MM.1S (cell line): ENCODE results near the gene OR2A14.

Experiments
- EZH2 ChIP-seq: fragments of 300-600 bp; sonication (generic); optimal IDR thresholded peaks from 2 replicates; pipeline ENCODE3; 2017; ENCODE audit warnings: low read depth, mild to moderate bottlenecking, antibody characterized with exemption, low read length, mixed read lengths
- EZH2phosphoT487 ChIP-seq: fragments of 300-600 bp; sonication (generic); IDR thresholded peaks from 2 replicates; pipeline ENCODE4 v1.6.1; 2018; ENCODE audit warnings: antibody characterized with exemption, low read length
- TF ChIP-seq, protein P1 (sequence below): fragments of 300-600 bp; sonication (generic); IDR thresholded peaks from 2 replicates; pipeline ENCODE4 v1.5.1; 2016; ENCODE audit warnings: antibody characterized with exemption, low read length, mixed read lengths

DNA sequence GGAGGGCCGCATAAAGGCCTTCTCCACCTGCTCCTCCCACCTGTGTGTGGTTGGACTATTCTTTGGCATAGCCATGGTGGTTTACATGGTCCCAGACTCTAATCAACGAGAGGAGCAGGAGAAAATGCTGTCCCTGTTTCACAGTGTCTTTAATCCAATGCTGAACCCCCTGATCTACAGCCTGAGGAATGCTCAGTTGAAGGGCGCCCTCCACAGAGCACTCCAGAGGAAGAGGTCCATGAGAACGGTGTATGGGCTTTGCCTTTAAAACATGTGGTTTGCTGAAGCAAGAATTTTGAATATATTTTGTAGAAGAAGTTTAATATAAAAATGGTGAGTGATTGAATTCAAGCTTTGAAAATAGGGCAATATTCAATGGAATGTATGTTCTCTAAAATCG lies 12.7 kb upstream of the OR2A14 start:
- TF ChIP-seq EZH2phosphoT487 (no peak), EZH2 (no peak)
- TF ChIP-seq, protein P1, sequence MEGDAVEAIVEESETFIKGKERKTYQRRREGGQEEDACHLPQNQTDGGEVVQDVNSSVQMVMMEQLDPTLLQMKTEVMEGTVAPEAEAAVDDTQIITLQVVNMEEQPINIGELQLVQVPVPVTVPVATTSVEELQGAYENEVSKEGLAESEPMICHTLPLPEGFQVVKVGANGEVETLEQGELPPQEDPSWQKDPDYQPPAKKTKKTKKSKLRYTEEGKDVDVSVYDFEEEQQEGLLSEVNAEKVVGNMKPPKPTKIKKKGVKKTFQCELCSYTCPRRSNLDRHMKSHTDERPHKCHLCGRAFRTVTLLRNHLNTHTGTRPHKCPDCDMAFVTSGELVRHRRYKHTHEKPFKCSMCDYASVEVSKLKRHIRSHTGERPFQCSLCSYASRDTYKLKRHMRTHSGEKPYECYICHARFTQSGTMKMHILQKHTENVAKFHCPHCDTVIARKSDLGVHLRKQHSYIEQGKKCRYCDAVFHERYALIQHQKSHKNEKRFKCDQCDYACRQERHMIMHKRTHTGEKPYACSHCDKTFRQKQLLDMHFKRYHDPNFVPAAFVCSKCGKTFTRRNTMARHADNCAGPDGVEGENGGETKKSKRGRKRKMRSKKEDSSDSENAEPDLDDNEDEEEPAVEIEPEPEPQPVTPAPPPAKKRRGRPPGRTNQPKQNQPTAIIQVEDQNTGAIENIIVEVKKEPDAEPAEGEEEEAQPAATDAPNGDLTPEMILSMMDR, result no peak
